Measurements from ENCODE around the gene CMTM1.

The CMTM1 gene

GRCh38 chr16:66539623-66540469 lies 26.4 kb upstream of the CMTM1 start:
- no peak for DNase-seq (ENCODE audit: low read depth in 2 of 2)

GRCh38 chr16:66541388-66542355 lies 24.6 kb upstream of the CMTM1 start:
- no peak for DNase-seq (ENCODE audit: low read depth in 2 of 2)

- no peak for DNase-seq (ENCODE audit: low read depth in 2 of 2)
These were observed 23.8 kb upstream of the CMTM1 start for GRCh38 chr16:66542396-66542795.

- DNase-seq (ENCODE audit: low read depth in 2 of 2): no peak
These were observed 22.7 kb upstream of the CMTM1 start for GRCh38 chr16:66543541-66543940.

GRCh38 chr16:66544016-66544757 lies 22.1 kb upstream of the CMTM1 start:
- no peak for DNase-seq (ENCODE audit: low read depth in 2 of 2)

- DNase-seq (ENCODE audit: low read depth in 2 of 2): no peak
These were observed 18.9 kb upstream of the CMTM1 start for GRCh38 chr16:66547101-66547989.

GRCh38 chr16:66548068-66548467 lies 18.2 kb upstream of the CMTM1 start:
- DNase-seq (ENCODE audit: low read depth in 2 of 2): no peak

GRCh38 chr16:66548868-66549267 lies 17.4 kb upstream of the CMTM1 start:
- DNase-seq (ENCODE audit: low read depth in 2 of 2): no peak

GRCh38 chr16:66549284-66550131 lies 16.7 kb upstream of the CMTM1 start, which contains the start of gene TK2:
TSS of gene TK2 (minus strand) at chr16:66550122. CDS start at chr16:66550061, 61 bp downstream.
- peak in 1 of 2 donors; percentile 56 for DNase-seq (ENCODE audit: low read depth in 2 of 2)

- peak in 1 of 2 donors; percentile 39 for DNase-seq (ENCODE audit: low read depth in 2 of 2)
These were observed 14.9 kb upstream of the CMTM1 start for GRCh38 chr16:66551348-66551759.

GRCh38 chr16:66551788-66552285 lies 14.4 kb upstream of the CMTM1 start:
- no peak for DNase-seq (ENCODE audit: low read depth in 2 of 2)

- DNase-seq (ENCODE audit: low read depth in 2 of 2): peak; percentile 78 to 87
These were observed 13.7 kb upstream of the CMTM1 start, which contains the start of gene CKLF for GRCh38 chr16:66552286-66553177. TSS of gene CKLF (plus strand) at chr16:66552576. CDS start at chr16:66552716, 140 bp downstream.

GRCh38 chr16:66553223-66553622 lies 13.0 kb upstream of the CMTM1 start:
- DNase-seq (ENCODE audit: low read depth in 2 of 2): no peak

- DNase-seq (ENCODE audit: low read depth in 2 of 2): no peak
These were observed 12.2 kb upstream of the CMTM1 start for GRCh38 chr16:66554021-66554420.

- no peak for DNase-seq (ENCODE audit: low read depth in 2 of 2)
These were observed 11.7 kb upstream of the CMTM1 start for GRCh38 chr16:66554495-66554894.

- no peak for DNase-seq (ENCODE audit: low read depth in 2 of 2)
These were observed 6.1 kb upstream of the CMTM1 start for GRCh38 chr16:66560107-66560506.

- no peak for DNase-seq (ENCODE audit: low read depth in 2 of 2)
These were observed 4.7 kb upstream of the CMTM1 start for GRCh38 chr16:66561381-66562080.

- DNase-seq (ENCODE audit: low read depth in 2 of 2): no peak
These were observed 3.8 kb upstream of the CMTM1 start for GRCh38 chr16:66562409-66562808.

Measured in stimulated activated CD8-positive, alpha-beta memory T cell treated with anti-CD3 and anti-CD28 coated beads, Interleukin-7, amount 100 ng/mL, for 4 hours (primary cell).